ENCODE measurements around the gene FAM53A.

Gene FAM53A

GRCh38 chr4:1721666-1722550, 37.8 kb upstream of the FAM53A start:
- H3K27me3 ChIP-seq, result no peaks in the 10 kb centered on the region
- H3K4me1 ChIP-seq, result peaks cover 0 to 44% (median 27%) of the 10 kb centered on the region in 4 donors
- H3K9me3 ChIP-seq, result no peaks in the 10 kb centered on the region
- TF ChIP-seq CTCF (IDR thresholded peaks at IDR 0.05), result no peak
- intact Hi-C loops (cut with DNase I; ENCODE audit: low total_unique reads), result no loop called here
- H3K27ac ChIP-seq, result no peak overlapping the region
- DNase-seq, result peak in 1 of 2 donors; percentile 22
- H3K36me3 ChIP-seq, result peaks cover 0 to 18% (median 18%) of the 10 kb centered on the region in 3 donors
- peak overlapping the region; percentile 66 to 74 for H3K4me3 ChIP-seq

GRCh38 chr4:1721003-1721665, 37.0 kb upstream of the FAM53A start, which contains the start of the genes TACC3 and TMEM129:
TSS of gene TACC3 (plus strand) at chr4:1721521. CDS start at chr4:1723422, 1,901 bp downstream.
TSS of gene TMEM129 (minus strand) at chr4:1721323. CDS start at chr4:1720837, 486 bp downstream.
- peaks cover 0 to 23% (median 18%) of the 10 kb centered on the region in 3 donors for H3K36me3 ChIP-seq
- intact Hi-C loops (cut with DNase I; ENCODE audit: low total_unique reads), result no loop called here
- peak within 1 kb of the TSS; percentile 66 to 74 for H3K4me3 ChIP-seq
- H3K4me1 ChIP-seq, result peaks cover 0 to 45% (median 27%) of the 10 kb centered on the region in 4 donors
- no peak for TF ChIP-seq CTCF (IDR thresholded peaks at IDR 0.05)
- DNase-seq, result peak; percentile 89 to 96
- H3K9me3 ChIP-seq, result no peaks in the 10 kb centered on the region
- H3K27me3 ChIP-seq, result no peaks in the 10 kb centered on the region
- peak within 1 kb of the TSS; percentile 85 to 89 for H3K27ac ChIP-seq

- peak in 1 of 2 donors; percentile 33 for DNase-seq
- no peak for TF ChIP-seq CTCF (IDR thresholded peaks at IDR 0.05)
Measured at GRCh38 chr4:1720163-1720983, 36.3 kb upstream of the FAM53A start.

GRCh38 chr4:1718095-1718850, 34.2 kb upstream of the FAM53A start:
- Histone ChIP-seq H3K4me1 (peaks cover 0 to 57% (median 40%) of the 10 kb centered on the region in 4 donors), H3K9me3 (no peaks in the 10 kb centered on the region), H3K4me3 (no peak overlapping the region), H3K27me3 (no peaks in the 10 kb centered on the region), H3K27ac (no peak overlapping the region), H3K36me3 (peaks cover 0 to 23% (median 18%) of the 10 kb centered on the region in 3 donors)
- TF ChIP-seq CTCF (IDR thresholded peaks at IDR 0.05), result no peak
- peak in 1 of 2 donors; percentile 16 for DNase-seq
- intact Hi-C loops (cut with DNase I; ENCODE audit: low total_unique reads), result no loop called here

More at GRCh38 chr4:1720163-1720983, 36.3 kb upstream of the FAM53A start:
- peak overlapping the region; percentile 66 to 74 for H3K4me3 ChIP-seq
- no peaks in the 10 kb centered on the region for H3K27me3 ChIP-seq
- peaks cover 0 to 23% (median 18%) of the 10 kb centered on the region in 3 donors for H3K36me3 ChIP-seq
- peak overlapping the region; percentile 85 to 89 for H3K27ac ChIP-seq
- no peaks in the 10 kb centered on the region for H3K9me3 ChIP-seq
- intact Hi-C loops (cut with DNase I; ENCODE audit: low total_unique reads), result no loop called here
- peaks cover 0 to 45% (median 27%) of the 10 kb centered on the region in 4 donors for H3K4me1 ChIP-seq
